Suprapubic skin (tissue), 4 donors: ENCODE results near the gene SND1. TPM values are rescaled to one million over a fixed set of nuclear protein-coding genes. Genes with fewer than 3 reads are reported as not detected.

Experiments
- DNase-seq, 2 donors: peaks; one replicate each; pipeline ENCODE4 v3.0.0-alpha.2; 2019; ENCODE audit warnings: low spot score in 2 of 2
- H3K27ac ChIP-seq: fragments of 200-600 bp; sonication (generic); one replicate; pipeline ENCODE4 v1.5.1; 2019
- H3K27me3 ChIP-seq: fragments of 200-600 bp; sonication (generic); one replicate; pipeline ENCODE4 v1.5.1; 2019
- H3K36me3 ChIP-seq: fragments of 200-600 bp; sonication (generic); one replicate; pipeline ENCODE4 v1.5.1; 2019
- H3K4me1 ChIP-seq: fragments of 200-600 bp; sonication (generic); one replicate; pipeline ENCODE4 v1.5.1; 2019
- H3K4me3 ChIP-seq: fragments of 200-600 bp; sonication (generic); one replicate; pipeline ENCODE4 v1.5.1; 2019; ENCODE audit warnings: mild to moderate bottlenecking
- H3K9me3 ChIP-seq: fragments of 200-600 bp; sonication (generic); one replicate; pipeline ENCODE4 v1.5.1; 2019
- CTCF ChIP-seq, 2 donors: fragments of 200-600 bp in 1 of 2; fragments of 450-650 bp in 1 of 2; sonication (generic) in 1 of 2; IDR thresholded peaks; one replicate each; pipeline ENCODE4 v1.5.1; 2016 to 2019; ENCODE audit warnings: antibody characterized with exemption in 2 of 2, mild to moderate bottlenecking in 1 of 2, moderate library complexity in 1 of 2
- EP300 ChIP-seq: sonication (generic); formaldehyde crosslinking; IDR thresholded peaks from one replicate; pipeline ENCODE4 v1.6.1; 2017; ENCODE audit warnings: antibody characterized with exemption
- POLR2A ChIP-seq, 2 donors: fragments of 450-650 bp; IDR thresholded peaks; one replicate each; pipeline ENCODE4 v1.6.1; 2017; ENCODE audit warnings: antibody characterized with exemption in 2 of 2, mild to moderate bottlenecking in 2 of 2, moderate library complexity in 2 of 2
- POLR2AphosphoS5 ChIP-seq, 3 donors: sonication (generic); formaldehyde crosslinking; IDR thresholded peaks; one replicate each; pipeline ENCODE4 v1.6.1; 2017; ENCODE audit warnings: antibody characterized with exemption in 3 of 3
- WGBS: methylation state at CpG from one replicate; pipeline ENCODE4 v1.1.5; 2018; 5-methylcytosine and 5-hydroxymethylcytosine counted together
- total RNA-seq, 4 donors: library from RNA; depleted of rRNA; stranded (reverse); fragments of >200 nt; gene quantifications; one replicate each; pipeline ENCODE4 v1.1.0, GENCODE V29; 2016

Gene SND1
- total RNA-seq, 4 donors from 2014 or later = 72.2 to 99.8 (median 77.2) TPM

DNA sequence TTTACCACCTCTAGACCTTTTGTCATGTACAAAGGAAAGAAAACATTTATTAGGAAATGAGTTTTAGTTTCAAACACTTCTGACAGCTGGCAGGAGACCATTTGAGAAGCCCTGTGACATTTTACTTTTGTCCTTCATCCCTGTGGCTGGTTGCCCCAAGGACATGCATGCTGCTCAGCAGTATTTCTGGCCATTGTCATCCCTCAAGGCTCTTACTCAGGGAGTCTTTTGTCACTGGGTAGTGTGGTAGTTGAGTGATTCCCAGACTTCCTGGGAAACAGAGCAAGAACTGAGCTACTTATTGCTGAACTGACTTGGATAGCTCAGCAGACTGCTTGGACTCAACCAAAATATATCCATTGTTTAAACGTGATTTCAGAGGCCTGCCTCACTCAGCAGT lies 236.4 kb downstream of the SND1 start:
- WGBS = 60% methylated on average over 1 of the region's 1 CpG
- peaks cover 10% of the 10 kb centered on the region for H3K4me1 ChIP-seq
- no peak overlapping the region for H3K27ac ChIP-seq
- DNase-seq = no peak
- no peaks in the 10 kb centered on the region for H3K9me3 ChIP-seq
- H3K27me3 ChIP-seq = no peaks in the 10 kb centered on the region
- TF ChIP-seq EP300 = no peak
- TF ChIP-seq CTCF (IDR thresholded peaks at IDR 0.05) = no peak
- H3K36me3 ChIP-seq = peaks cover 21% of the 10 kb centered on the region
- H3K4me3 ChIP-seq = no peak overlapping the region

GRCh38 chr7:127888825-127889224 lies 236.8 kb downstream of the SND1 start:
- DNase-seq = no peak
- no peaks in the 10 kb centered on the region for H3K27me3 ChIP-seq
- H3K36me3 ChIP-seq = peaks cover 21% of the 10 kb centered on the region
- no peak overlapping the region for H3K27ac ChIP-seq
- 94% methylated on average over 5 of the region's 5 CpGs for WGBS
- H3K9me3 ChIP-seq = no peaks in the 10 kb centered on the region
- no peak for TF ChIP-seq POLR2AphosphoS5 (IDR thresholded peaks at IDR 0.05)
- no peak for TF ChIP-seq CTCF (IDR thresholded peaks at IDR 0.05)
- TF ChIP-seq EP300 = no peak
- TF ChIP-seq POLR2A (IDR thresholded peaks at IDR 0.05) = no peak
- no peak overlapping the region for H3K4me3 ChIP-seq
- peaks cover 10% of the 10 kb centered on the region for H3K4me1 ChIP-seq

GRCh38 chr7:127889677-127890076 lies 237.7 kb downstream of the SND1 start:
- no peak for DNase-seq
- no peak for TF ChIP-seq POLR2A (IDR thresholded peaks at IDR 0.05)
- no peak for TF ChIP-seq POLR2AphosphoS5 (IDR thresholded peaks at IDR 0.05)
- no peak for TF ChIP-seq EP300
- no peak for TF ChIP-seq CTCF (IDR thresholded peaks at IDR 0.05)
- 97% methylated on average over 3 of the region's 3 CpGs for WGBS
- no peak overlapping the region for H3K27ac ChIP-seq
- H3K4me1 ChIP-seq = peaks cover 10% of the 10 kb centered on the region
- H3K36me3 ChIP-seq = peaks cover 21% of the 10 kb centered on the region
- H3K9me3 ChIP-seq = no peaks in the 10 kb centered on the region
- H3K4me3 ChIP-seq = no peak overlapping the region
- H3K27me3 ChIP-seq = no peaks in the 10 kb centered on the region

DNA sequence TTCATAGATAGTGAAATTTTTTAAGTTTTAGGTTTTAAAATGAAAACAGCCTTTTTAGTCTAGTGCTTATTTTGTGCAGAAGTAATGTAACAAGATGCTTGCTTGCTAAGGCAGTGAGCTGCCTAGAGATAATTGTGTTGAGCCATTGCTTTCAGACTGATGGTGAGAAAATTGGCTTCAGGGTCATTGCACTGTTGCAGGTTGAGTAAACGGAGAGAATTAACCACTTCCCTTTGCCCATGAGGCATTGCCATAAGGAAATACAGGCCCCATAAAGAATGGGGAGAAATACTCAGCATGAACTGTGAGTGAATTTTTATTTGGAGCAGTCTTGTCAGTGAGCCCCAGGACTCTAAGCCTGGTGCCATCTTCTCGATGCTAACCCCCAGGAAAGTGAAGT lies 238.7 kb downstream of the SND1 start:
- peaks cover 21% of the 10 kb centered on the region for H3K36me3 ChIP-seq
- no peaks in the 10 kb centered on the region for H3K9me3 ChIP-seq
- H3K27me3 ChIP-seq = no peaks in the 10 kb centered on the region
- H3K4me3 ChIP-seq = no peak overlapping the region
- TF ChIP-seq POLR2A (IDR thresholded peaks at IDR 0.05) (no peak), POLR2AphosphoS5 (IDR thresholded peaks at IDR 0.05) (no peak), EP300 (no peak), CTCF (IDR thresholded peaks at IDR 0.05) (no peak)
- no peak overlapping the region for H3K27ac ChIP-seq
- peaks cover 5% of the 10 kb centered on the region for H3K4me1 ChIP-seq
- 98% methylated on average over 2 of the region's 2 CpGs for WGBS
- no peak for DNase-seq

GRCh38 chr7:127891144-127891543 lies 239.2 kb downstream of the SND1 start:
- H3K4me1 ChIP-seq = peaks cover 2% of the 10 kb centered on the region
- TF ChIP-seq POLR2AphosphoS5 (IDR thresholded peaks at IDR 0.05) (no peak), CTCF (IDR thresholded peaks at IDR 0.05) (no peak), POLR2A (IDR thresholded peaks at IDR 0.05) (no peak), EP300 (no peak)
- no peaks in the 10 kb centered on the region for H3K27me3 ChIP-seq
- H3K36me3 ChIP-seq = peaks cover 21% of the 10 kb centered on the region
- H3K4me3 ChIP-seq = no peak overlapping the region
- WGBS = 96% methylated on average over 4 of the region's 4 CpGs
- no peak overlapping the region for H3K27ac ChIP-seq
- DNase-seq = no peak
- H3K9me3 ChIP-seq = no peaks in the 10 kb centered on the region
